ENCODE data around the gene ANKS1B.
"Not testable (repeated sequence)": the region's sequence is repeated elsewhere in the genome, so short reads cannot be mapped to it uniquely, and the experiment has no call there.

Gene ANKS1B

DNA sequence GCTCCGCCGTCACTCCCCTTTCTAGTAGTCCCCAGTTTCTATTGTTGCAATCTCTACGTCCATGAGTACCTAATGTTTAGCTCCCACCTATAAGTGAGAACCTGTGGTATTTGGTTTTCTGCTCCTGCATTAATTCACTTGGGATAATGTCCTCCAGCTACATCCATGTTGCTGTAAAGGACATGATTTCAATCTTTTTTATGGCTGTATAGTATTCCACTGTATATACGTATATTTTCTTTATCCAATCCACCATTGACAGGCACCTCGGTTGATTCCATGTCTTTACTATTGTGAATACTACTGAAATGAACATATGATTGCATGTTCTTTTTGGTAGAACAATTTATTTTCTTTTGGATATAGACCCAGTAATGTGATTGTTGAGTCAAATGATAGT, 114.7 kb downstream of the ANKS1B start:
- no peak for DNase-seq (ENCODE audit: low read depth in 2 of 2)

DNA sequence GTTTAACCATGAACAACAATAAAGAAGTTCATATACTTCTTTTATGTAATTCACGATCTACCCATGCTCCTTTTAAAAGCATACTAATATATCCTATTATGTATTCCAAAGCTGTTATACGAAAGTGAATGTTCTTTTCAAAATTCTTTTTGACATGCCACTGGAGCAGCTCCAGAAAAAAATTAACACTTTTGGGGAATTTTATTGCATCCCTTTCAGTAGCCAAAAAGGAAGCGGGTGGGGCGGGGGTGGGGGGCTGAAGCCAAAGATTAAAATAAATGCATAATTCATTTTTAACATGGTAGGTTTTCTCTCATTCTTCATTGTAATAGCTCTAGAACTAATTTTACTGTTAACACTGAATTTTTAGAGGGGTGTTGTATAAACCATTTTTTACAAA, 123.0 kb downstream of the ANKS1B start:
- DNase-seq (ENCODE audit: low read depth in 2 of 2), result no peak

DNA sequence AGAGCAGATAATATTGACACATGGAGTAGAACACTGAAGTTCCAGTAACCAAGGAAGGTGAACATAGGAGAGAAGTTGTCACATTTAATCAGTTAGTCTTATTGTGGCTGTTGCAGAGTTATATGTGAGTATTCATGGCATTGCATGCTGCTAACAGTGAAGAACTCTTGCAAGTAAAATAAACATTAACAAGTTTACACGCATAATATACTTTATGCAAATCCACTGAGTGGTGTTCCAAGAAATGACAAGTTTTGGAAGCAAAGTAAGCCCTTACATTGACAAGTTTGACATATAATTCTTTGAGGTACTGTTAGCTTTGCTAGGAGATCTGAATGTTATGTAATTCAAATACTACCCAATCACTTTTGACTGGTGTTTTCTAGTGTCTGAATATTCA, 125.6 kb downstream of the ANKS1B start:
- no peak for DNase-seq (ENCODE audit: low read depth in 2 of 2)

DNA sequence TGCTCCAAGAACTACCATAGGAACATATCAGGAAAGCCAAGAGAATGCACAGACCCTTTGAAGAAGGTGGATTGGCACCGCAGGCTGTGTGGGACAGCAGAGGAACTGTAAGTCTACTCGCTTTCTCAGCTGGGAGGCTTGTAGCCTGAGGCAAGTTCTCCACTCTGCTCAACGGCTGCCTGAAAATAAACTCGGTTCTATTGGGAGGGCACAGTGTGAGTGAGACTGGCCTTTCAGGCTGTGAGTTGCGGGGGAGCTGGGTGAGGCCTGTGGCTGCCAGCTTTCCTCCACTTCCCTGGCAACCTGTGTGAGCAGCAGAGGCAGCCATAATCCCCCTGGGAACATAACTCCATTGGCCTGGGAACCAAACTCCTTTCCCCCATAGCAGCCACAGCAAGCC, 132.1 kb downstream of the ANKS1B start:
- no peak for DNase-seq (ENCODE audit: low read depth in 2 of 2)

DNA sequence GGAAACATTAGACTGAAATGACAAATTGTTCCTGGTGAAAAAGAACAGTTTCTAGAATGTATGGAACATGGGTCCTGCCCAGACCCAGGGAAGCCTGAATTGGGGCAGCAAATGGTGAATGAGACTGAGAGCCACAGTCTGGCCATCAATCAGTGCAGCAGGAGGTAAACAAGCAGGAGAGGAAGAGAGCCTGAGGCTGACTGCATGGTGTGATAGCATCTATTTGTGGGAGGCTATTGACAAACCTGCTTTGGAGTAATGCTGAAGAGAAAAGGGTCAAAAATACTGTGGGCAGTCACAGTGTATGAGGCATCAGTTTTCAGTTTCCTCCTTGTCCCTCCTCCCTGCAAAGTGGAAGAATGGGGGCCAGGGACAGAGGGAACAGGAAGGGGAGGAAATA, 136.8 kb downstream of the ANKS1B start:
- no peak for DNase-seq (ENCODE audit: low read depth in 2 of 2)

DNA sequence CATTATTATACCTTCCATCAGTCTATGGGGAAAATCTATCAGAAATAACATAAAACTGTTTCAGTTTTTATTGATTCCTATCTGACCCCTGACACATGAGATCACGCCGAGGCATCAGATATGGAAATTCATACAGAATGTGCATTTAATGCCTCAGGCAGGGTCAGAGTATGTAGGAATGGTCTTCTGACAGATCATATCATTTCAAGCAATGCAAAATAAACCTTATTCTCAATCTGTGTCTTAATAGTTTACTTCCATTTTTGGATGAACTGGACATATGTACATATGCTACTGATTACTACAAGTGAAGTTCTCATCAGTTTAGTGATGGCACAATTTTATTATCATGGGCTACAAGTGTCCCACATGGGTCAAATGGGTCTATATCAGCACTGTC, 150.0 kb downstream of the ANKS1B start:
- DNase-seq (ENCODE audit: low read depth in 2 of 2), result no peak

DNA sequence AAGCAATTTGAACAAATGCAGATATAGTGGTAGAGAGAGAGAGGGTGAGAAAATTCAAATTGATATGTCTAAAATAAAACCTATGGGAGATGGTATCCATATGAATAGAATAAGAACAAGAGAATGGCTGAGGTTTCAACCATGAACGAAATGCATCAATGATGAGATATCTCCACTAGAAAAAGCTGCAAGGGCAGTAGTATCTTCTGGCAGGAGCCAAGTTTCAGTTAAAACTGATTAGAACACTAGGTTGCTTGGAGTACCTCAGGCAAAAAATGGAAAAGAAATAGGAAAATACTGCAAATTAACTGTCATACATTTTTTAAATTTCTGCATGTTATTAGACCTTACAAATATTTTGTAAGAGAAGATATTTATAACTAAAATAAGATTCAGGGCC, 151.3 kb downstream of the ANKS1B start:
- DNase-seq (ENCODE audit: low read depth in 2 of 2), result no peak

DNA sequence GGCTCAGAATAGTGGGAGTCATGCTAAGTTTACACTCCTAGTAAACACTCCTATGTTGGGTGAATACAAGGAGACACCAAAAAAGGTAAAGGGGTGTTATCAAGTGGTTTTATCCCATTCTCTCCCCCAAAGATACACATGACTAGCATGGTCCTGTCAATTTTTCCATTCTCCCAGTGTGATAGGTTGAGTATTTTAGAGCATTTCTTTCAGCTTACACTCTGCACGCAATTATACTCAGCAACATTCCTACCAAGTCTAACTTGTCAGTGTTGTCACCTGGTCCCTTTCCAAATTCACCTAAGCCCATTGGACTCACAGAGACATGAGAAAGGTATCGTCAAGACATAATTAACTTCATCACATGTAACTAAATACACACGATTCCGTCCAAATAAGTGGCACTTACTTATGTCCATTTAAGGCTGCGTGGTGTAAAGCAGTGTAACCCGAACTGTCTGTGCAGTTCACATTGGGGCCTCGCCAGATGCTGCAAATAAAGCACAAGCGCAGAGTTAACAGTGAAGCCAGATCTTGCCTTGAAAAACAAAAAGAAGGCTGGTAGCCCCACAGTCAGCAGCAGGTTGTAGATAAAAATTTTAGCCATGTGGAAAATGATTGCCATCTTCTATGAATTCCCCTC, 159.7 kb downstream of the ANKS1B start:
- no peak for DNase-seq (ENCODE audit: low read depth in 2 of 2)

DNA sequence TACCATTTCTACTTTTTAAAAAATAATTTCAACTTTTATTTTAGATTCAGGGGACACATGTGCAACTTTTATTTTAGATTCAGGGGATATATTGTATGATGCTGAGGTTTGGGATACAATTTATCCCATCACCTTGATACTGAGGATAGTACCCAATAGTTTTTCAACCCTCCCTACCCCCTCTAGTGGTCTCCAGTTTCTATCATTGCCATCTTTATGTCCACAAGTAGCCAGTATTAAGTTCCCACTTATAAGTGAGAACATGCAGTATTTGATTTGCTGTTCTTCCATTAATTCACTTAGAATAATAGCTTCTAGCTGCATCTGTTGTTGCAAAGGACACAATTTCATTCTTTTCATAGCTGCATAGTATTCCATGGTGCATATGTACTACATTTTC, 162.5 kb downstream of the ANKS1B start:
- DNase-seq (ENCODE audit: low read depth in 2 of 2), result no peak

DNA sequence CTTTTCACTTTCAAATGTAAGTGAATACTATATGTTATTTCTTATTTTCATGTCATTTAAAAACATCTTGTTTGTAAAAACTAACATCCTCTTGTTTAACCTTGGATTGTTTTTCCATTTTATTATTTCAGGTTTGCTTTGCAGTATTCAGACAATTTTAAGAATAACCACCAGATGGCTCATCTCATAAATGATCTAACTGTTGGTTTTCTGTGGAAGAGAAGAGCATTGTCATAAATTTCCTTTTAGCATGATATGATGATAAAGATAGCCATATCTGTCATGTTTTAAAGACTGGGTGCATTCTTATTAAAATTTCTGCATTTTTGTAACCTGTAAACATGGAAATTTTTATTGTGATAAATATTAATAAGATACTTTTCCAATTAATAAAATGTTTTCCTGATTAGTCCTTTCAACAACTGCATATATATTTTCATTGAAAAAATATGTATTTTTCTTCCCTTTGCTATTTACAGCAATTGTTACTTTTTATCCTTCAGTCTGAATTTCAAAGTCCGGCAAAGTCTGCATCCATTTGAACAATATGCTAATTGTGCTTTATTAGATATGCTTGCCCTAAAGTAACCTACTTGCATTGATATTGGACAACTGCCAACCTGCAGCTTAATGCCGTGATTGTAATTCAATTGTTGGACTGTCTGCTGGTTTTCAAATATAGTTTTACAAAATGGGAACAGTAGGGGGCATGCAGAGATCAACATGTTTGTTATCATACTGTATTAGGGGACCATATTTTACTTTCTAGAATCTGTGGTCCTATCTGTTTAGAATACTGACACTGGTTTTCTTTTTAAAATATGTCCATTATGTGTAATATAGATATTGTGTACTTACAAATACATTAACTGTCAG, 173.8 kb downstream of the ANKS1B start:
- DNase-seq (ENCODE audit: low read depth in 2 of 2), result no peak

DNA sequence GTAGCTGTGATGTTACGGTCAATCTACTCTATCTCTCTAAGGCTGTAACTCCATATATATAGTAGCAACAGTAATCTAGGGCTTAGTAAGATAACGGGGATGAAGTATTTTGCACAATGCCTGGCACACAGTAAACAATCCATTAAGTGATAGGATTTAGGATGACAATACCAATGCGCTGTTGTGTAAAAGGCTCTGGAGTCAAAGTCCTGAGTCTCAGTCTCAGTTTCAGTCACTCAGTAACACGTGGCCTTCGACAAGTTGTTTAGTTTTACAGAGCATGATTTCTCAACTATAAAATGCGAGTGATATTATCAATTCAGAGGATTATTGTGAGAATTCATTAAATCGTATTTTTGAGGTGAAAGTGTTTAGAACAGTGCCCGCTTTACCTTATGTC, 174.8 kb downstream of the ANKS1B start:
- no peak for DNase-seq (ENCODE audit: low read depth in 2 of 2)

DNA sequence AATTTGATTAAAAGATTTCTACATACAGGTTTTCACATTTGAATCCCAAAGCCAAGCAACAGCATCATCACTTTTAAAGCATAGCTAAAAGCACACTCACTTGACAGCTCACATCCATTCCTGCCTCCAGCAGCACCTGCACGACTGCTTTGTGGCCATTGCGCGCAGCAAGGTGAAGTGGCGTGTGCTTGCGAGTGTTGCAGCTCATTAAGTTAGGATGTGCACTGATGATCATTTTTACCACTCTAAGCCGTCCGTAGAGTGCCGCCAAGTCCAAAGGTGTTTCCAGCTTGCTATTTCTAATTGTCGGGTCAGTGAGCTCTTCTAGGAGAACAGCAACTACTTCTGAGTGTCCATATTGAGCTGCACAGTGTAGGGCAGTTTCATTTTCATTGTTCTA, 178.4 kb downstream of the ANKS1B start:
- DNase-seq (ENCODE audit: low read depth in 2 of 2), result no peak

DNA sequence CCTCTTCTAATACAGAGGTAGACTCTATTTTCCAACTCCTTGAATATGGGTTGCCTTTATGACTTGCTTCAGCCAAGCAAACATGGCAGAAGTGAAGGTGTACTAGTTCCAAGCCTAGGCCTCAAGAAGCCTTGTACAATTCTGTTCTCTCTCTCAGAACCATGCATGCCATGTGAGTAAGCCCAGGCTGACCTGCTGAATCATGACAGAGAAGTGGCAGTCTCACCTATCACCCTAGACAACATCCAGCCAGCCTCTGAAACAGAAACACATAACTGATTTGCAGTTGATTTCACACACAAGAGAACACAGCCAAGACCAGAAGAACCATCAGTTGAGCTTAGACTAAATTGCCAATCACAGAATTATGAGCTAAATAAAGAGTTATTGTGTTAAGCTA, 180.0 kb downstream of the ANKS1B start:
- DNase-seq (ENCODE audit: low read depth in 2 of 2), result no peak

DNA sequence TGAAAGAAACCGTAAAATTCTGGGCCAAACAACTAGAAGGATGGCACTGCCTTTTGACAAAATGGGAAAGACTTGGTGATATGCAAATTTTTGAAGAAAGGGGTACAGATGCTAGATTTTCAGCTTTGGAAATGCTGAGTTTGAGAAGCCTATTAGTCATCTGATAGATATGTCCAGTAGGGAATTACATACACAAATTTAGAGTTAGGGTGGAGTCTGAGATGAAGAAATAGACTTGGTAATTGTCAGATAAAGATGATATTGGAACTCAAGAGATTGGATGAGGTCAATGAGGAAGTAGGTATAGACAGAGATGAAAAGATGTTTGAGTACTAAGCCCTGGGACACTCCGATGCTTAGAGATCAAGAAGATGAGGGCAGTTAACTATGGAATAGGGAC, 184.1 kb downstream of the ANKS1B start:
- DNase-seq (ENCODE audit: low read depth in 2 of 2), result no peak

DNA sequence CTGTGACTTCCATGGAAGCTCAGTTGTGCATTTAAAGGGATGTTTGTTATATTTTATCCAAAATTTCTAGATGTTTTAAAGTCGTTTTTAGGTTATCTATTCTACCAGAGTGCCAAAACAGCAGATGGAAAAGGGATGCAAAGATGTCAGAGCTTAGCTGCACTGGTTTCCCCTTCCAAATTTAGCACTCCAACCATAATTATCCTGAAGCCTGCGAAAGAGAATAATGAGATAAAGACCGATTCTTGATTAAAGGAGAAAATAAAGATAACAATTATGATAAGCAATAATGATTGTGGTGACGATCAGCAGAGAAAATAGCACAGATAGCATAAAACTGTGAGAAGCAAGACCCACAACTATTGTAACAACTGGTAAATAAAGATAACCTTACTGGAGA, 186.8 kb downstream of the ANKS1B start:
- not testable (repeated sequence) for DNase-seq (ENCODE audit: low read depth in 2 of 2)

DNA sequence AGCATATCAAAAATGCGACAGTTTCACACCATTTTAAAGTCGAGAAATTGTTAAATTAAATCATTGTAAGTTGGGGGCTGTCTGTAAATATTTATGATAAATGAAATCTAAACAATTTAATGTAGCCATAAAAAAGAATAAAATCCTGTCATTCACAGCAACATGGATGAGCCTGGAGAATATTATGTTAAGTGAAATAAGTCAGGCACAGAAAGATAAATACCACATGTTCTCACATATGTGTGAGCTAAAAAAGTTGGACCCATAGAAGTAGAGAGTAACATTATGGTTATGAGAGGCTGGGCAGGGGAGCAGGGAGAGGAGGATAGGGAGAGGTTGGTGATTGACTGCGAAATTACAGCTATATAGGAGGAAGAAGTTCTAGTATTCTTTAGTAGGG, 201.3 kb downstream of the ANKS1B start:
- DNase-seq (ENCODE audit: low read depth in 2 of 2), result no peak

DNA sequence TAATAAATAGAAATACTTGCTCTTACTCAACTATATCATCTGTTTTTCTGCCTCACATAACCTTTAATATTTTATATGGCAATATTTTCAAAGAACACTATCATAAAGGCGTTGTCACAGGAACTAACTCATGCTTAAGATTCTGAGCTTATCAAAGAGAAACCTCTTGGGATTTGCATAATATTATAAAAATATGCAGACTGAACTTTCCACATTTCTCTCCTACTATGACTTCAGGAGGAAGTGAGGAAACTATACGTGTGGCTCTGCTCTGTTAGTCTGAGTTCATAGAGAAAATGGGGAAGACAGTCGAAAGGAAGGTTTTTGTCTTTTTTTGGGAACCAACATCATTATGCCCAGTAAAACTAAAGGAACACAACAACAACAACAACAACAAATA, 212.5 kb downstream of the ANKS1B start:
- no peak for DNase-seq (ENCODE audit: low read depth in 2 of 2)

DNA sequence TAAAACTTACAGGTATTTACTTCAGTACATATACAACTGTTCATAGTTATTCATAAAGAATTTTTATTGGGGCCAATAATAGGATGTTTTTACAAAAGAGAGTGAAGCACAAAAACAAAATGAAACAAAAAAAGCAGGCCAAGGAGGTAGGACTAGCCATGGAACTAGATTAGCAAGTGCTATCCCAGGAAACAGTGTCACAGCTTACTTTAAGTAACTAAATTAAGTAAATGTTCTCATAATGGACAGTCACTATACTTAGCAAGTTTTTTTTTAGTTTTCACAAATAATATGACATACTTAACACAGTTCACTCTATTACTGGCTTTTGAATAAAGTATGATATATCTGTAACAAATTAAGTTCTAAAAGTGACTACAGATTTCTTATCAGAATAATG, 213.1 kb downstream of the ANKS1B start:
- no peak for DNase-seq (ENCODE audit: low read depth in 2 of 2)

DNA sequence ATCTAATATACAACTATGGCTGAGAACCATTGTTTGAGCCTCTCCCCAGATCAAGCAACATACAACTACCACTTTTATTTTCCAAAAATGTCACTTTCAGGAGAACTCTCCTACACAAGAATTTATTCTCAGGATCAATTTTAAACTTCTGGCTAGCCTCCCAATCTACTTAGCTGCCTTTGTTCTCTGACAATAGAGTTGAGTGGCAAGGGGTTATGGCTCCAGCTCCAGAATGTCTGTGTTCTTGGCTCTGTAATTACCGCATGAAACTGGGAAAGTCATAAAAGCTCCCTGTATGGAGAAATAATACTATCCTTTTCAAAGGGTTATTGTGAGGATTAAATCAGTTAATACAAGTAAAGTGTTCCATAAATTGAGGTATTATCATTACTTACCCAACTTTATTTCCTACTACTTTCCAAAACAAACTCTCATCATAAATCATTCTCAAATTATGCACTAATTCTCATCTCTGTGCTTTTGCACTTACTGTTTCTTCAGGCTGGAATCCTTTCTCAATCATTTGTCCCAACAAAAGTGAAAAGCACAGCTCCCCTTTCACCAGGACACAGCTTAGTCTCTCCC, 215.2 kb downstream of the ANKS1B start:
- no peak for DNase-seq (ENCODE audit: low read depth in 2 of 2)

DNA sequence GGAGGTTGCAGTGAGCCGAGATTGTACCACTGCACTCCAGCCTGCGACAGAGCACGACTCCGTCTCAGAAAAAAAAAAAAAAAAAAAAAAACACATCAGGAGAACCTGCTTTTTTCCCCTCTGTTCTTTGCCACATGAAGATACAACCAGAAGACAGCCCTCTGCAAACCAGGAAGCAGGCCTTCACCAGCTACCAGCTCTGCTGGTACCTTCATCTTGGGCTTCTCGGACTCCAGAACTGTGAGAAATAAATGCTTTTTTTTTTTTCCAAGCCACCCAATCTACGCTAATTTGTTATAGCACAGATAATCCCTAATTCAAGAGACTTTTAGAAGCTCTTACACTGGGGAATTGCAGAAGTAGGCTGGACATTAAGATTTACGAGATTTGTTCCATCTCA, 216.0 kb downstream of the ANKS1B start:
- no peak for DNase-seq (ENCODE audit: low read depth in 2 of 2)

DNA sequence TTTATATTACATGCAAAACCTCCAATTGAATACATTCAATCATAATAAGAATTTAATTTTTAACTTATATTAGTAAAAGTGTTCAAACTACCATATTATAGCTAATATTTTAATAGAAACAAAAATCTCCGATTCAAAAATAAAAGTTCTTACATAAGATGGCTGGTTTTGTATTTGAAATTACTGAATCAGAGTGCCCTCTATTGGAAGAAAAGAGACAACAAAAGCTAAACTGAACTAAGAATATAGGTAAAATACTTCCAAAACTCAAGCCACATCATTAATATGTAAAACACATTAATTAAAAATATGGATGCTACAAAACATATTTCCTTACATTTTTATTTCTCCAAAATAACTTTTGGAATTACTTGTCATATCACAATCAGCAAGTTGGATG, 216.9 kb downstream of the ANKS1B start:
- DNase-seq (ENCODE audit: low read depth in 2 of 2), result no peak

DNA sequence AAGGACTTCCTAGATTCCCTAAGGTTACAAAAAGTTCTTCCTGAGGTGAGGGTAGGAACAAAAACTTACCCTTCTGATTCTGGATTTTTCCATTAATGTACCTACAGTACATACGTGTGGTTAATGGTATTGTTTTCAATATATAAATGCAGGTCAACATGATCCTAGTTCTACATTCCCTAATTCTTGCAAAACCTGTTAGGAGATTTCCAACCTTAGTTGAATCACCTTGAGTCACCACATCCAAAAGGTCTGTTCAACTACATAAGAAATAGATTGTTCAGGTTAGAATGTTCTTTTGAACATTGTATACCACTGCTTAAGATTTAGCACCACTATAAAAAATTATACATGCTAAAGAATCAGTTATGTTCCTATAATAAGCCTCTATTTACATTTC, 218.3 kb downstream of the ANKS1B start:
- DNase-seq (ENCODE audit: low read depth in 2 of 2), result no peak

DNA sequence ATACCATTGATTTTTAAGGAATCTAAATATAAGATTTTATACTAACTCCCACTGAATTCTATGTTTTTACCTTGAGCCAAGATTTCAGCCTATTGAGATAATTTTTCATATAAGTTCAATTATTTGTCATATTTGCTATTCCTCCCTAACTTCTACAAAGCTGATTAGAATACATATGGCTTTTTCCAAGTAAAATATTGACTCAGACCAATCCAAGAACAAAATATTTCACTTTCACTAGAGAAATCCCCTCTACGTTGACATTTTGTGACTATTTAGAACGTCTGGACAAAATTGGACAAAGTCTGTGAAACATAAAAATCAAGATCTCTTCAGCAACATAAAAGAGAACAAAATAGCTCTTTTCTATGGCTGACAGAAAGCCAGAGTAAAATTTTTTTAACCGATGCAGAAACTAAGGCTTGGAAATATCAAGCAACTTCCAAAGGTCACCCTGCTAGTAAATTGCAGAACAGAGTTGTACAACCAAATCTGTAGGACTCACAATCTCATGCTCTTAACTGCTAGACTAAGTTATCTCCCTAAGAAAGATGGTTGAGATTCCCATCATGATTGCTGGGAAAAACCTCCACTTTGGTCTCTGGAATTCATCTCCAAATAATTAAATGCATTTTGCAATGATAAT, 219.1 kb downstream of the ANKS1B start:
- DNase-seq (ENCODE audit: low read depth in 2 of 2), result no peak
